ENCODE results near the gene SYNGR1.

DNA sequence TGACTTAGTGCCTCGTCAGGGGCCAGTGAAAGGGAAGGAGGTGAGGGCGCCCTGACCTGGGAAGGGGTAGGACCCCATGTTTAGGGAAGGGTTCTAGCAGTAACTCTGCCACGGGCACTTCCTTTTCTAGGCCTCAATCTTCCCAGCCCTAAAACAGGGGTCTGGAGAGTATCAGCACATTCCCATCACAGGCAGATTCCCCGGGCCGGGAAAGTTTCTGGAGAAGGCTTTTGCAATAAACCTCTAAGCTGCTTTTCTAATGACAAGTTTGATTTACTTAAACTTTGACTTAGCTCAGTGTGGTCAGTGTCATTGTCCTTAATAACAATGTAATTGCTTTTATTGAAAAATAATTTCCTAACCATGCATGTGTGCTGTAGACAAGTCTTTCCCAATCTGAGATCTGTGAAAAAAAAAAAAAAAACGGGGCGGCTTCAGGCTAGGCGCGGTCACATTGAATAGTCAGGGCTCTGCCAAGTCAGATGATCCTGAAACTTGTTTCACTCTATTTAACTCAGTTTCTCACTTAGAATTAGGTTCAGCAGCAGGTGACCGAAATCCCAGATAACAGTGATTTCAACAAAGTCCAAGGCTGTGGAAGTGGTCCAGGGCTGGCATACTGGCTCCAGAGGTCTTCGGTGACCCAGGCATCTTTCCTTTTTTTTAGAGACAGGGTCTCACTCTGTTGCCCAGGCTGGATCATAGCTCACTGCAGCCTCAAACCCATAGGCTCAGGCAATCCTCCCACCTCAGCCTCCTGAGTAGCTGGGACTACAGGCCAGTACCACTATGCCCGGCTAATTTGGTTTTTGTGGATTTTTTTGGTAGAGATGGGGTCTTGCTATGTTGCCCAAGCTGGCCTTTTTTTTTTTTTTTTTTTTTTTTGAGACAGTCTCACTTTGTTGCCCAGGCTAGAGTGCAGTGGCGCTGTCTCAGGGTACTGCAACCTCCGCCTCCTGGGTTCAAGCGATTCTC, 30.3 kb downstream of the SYNGR1 start:
- TF ChIP-seq, protein P1, sequence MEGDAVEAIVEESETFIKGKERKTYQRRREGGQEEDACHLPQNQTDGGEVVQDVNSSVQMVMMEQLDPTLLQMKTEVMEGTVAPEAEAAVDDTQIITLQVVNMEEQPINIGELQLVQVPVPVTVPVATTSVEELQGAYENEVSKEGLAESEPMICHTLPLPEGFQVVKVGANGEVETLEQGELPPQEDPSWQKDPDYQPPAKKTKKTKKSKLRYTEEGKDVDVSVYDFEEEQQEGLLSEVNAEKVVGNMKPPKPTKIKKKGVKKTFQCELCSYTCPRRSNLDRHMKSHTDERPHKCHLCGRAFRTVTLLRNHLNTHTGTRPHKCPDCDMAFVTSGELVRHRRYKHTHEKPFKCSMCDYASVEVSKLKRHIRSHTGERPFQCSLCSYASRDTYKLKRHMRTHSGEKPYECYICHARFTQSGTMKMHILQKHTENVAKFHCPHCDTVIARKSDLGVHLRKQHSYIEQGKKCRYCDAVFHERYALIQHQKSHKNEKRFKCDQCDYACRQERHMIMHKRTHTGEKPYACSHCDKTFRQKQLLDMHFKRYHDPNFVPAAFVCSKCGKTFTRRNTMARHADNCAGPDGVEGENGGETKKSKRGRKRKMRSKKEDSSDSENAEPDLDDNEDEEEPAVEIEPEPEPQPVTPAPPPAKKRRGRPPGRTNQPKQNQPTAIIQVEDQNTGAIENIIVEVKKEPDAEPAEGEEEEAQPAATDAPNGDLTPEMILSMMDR (IDR thresholded peaks at IDR 0.05), result no peak
- TF ChIP-seq EZH2 (IDR thresholded peaks at IDR 0.05; ENCODE audit: borderline replicate concordance, insufficient read depth, low read depth, low read length, poor library complexity, severe bottlenecking), result no peak

All from B cell (primary cell).